Esophagus muscularis mucosa (tissue), 4 donors: ENCODE measurements around the gene AIP.

Experiments
- CTCF ChIP-seq, 3 experiments: fragments of 200-600 bp in 2 of 3; fragments of 450-650 bp in 1 of 3; sonication (generic) in 2 of 3; IDR thresholded peaks; one replicate each; pipeline ENCODE4 v1.5.1; 2017 to 2019; ENCODE audit warnings: antibody characterized with exemption in 3 of 3, mild to moderate bottlenecking in 2 of 3, moderate library complexity in 1 of 3
- EP300 ChIP-seq: sonication (generic); formaldehyde crosslinking; IDR thresholded peaks from one replicate; pipeline ENCODE4 v1.6.1; 2017; ENCODE audit warnings: antibody characterized with exemption
- POLR2A ChIP-seq: fragments of 450-650 bp; IDR thresholded peaks from one replicate; pipeline ENCODE4 v1.6.1; 2017; ENCODE audit warnings: antibody characterized with exemption, moderate library complexity, mild to moderate bottlenecking, low read depth

DNA sequence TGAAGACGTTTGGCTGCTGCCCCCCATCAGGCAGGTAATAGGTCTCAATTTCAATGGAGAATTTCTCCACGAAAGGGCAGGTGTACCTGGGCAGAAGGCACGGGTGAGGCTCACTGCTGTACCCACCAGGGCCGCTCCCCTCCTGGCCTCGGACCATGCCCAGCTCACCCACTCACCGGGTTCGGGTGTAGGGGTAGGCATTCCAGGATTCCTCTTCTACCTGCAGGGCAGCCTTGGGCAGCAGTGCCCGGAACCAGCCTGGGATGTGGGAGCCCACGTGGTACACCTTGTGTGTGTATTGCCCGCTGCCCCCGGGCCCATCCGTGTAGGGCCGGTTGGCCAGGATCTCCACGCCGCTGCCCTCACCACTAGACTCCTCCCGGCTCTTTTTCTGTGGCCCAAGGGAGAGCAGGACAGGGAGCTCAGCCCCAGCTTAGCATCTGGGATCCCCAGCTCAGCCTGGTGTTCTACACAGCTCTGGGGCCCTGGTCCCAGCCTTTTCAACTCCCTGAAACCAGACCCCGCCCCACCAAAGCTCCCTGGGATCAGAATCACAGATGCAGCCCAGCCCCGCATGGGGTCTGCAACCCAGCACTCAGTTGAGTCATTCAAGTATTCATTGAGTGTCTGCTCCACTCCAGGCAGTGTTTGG, 19.6 kb downstream of the AIP start:
- no peak for TF ChIP-seq CTCF (IDR thresholded peaks at IDR 0.05)
- TF ChIP-seq POLR2A: no peak
- TF ChIP-seq EP300: no peak
